Subcutaneous abdominal adipose tissue (tissue), 5 donors: ENCODE results near the gene SOX5.
"Not testable (repeated sequence)": the region's sequence is repeated elsewhere in the genome, so short reads cannot be mapped to it uniquely, and the experiment has no call there.

Source experiments
- H3K27ac ChIP-seq: one replicate; pipeline ENCODE4 v1.7.0; 2013; ENCODE audit warnings: low read depth, mild to moderate bottlenecking, inconsistent platforms, low read length, moderate library complexity
- H3K27me3 ChIP-seq, 5 donors: one replicate each; pipeline ENCODE4 v1.7.0; 2013; ENCODE audit warnings: low read length in 5 of 5, inconsistent platforms in 1 of 5; ENCODE audit not compliant: control insufficient read depth in 5 of 5, insufficient read depth in 4 of 5
- H3K36me3 ChIP-seq, 5 donors: one replicate each; pipeline ENCODE4 v1.7.0; 2013; ENCODE audit warnings: low read length in 5 of 5; ENCODE audit not compliant: control insufficient read depth in 5 of 5, insufficient read depth in 5 of 5
- H3K4me1 ChIP-seq, 5 donors: one replicate each; pipeline ENCODE4 v1.7.0; 2013; ENCODE audit warnings: low read length in 5 of 5, mild to moderate bottlenecking in 3 of 5, moderate library complexity in 1 of 5; ENCODE audit not compliant: control insufficient read depth in 5 of 5, insufficient read depth in 5 of 5
- H3K4me3 ChIP-seq, 5 donors: one replicate each; pipeline ENCODE4 v1.7.0; 2013; ENCODE audit warnings: low read length in 5 of 5, low read depth in 1 of 5
- H3K9ac ChIP-seq, 5 donors: one replicate each; pipeline ENCODE4 v1.7.0; 2013; ENCODE audit warnings: low read length in 5 of 5, mild to moderate bottlenecking in 4 of 5, moderate library complexity in 3 of 5
- H3K9me3 ChIP-seq, 5 donors: one replicate each; pipeline ENCODE4 v1.7.0; 2013; ENCODE audit warnings: low read length in 5 of 5; ENCODE audit not compliant: control insufficient read depth in 5 of 5
- donor health status: healthy.
- donor health status: healthy.
- donor health status: healthy.
- donor health status: healthy.
- donor health status: healthy.

Gene SOX5

GRCh38 chr12:23824358-23824757, 125.1 kb downstream of the SOX5 start:
- no peaks in the 10 kb centered on the region for H3K27me3 ChIP-seq
- H3K4me3 ChIP-seq = no peak overlapping the region
- H3K4me1 ChIP-seq = no peaks in the 10 kb centered on the region
- no peak overlapping the region for H3K9ac ChIP-seq
- no peak overlapping the region for H3K27ac ChIP-seq
- peaks cover 0 to 3% (median 0%) of the 10 kb centered on the region in 5 donors for H3K36me3 ChIP-seq
- no peaks in the 10 kb centered on the region for H3K9me3 ChIP-seq

GRCh38 chr12:23822883-23823282, 126.6 kb downstream of the SOX5 start:
- not testable (repeated sequence) for H3K9me3 ChIP-seq, H3K4me1 ChIP-seq, H3K27ac ChIP-seq

GRCh38 chr12:23817345-23817744, 132.1 kb downstream of the SOX5 start:
- H3K4me3 ChIP-seq = no peak overlapping the region
- H3K36me3 ChIP-seq = no peaks in the 10 kb centered on the region
- H3K4me1 ChIP-seq = no peaks in the 10 kb centered on the region
- H3K27me3 ChIP-seq = no peaks in the 10 kb centered on the region
- no peak overlapping the region for H3K27ac ChIP-seq
- no peaks in the 10 kb centered on the region for H3K9me3 ChIP-seq
- H3K9ac ChIP-seq = no peak overlapping the region

More at GRCh38 chr12:23822883-23823282, 126.6 kb downstream of the SOX5 start:
- H3K4me3 ChIP-seq, H3K36me3 ChIP-seq, H3K27me3 ChIP-seq, H3K9ac ChIP-seq: not testable (repeated sequence)

GRCh38 chr12:23816394-23816851, 133.0 kb downstream of the SOX5 start:
- no peak overlapping the region for H3K9ac ChIP-seq
- no peaks in the 10 kb centered on the region for H3K4me1 ChIP-seq
- H3K4me3 ChIP-seq = no peak overlapping the region
- H3K36me3 ChIP-seq = no peaks in the 10 kb centered on the region
- H3K27me3 ChIP-seq = no peaks in the 10 kb centered on the region
- H3K27ac ChIP-seq = no peak overlapping the region
- H3K9me3 ChIP-seq = no peaks in the 10 kb centered on the region

GRCh38 chr12:23815810-23816209, 133.7 kb downstream of the SOX5 start:
- H3K36me3 ChIP-seq = no peaks in the 10 kb centered on the region
- H3K27ac ChIP-seq = no peak overlapping the region
- H3K9me3 ChIP-seq = no peaks in the 10 kb centered on the region
- no peak overlapping the region for H3K4me3 ChIP-seq
- H3K4me1 ChIP-seq = no peaks in the 10 kb centered on the region
- H3K27me3 ChIP-seq = no peaks in the 10 kb centered on the region
- no peak overlapping the region for H3K9ac ChIP-seq

GRCh38 chr12:23813206-23813605, 136.3 kb downstream of the SOX5 start:
- Histone ChIP-seq H3K9ac (no peak overlapping the region), H3K27me3 (no peaks in the 10 kb centered on the region), H3K27ac (no peak overlapping the region), H3K36me3 (no peaks in the 10 kb centered on the region), H3K4me3 (no peak overlapping the region), H3K9me3 (no peaks in the 10 kb centered on the region), H3K4me1 (no peaks in the 10 kb centered on the region)

GRCh38 chr12:23810329-23810902, 139.1 kb downstream of the SOX5 start:
- Histone ChIP-seq H3K4me1 (no peaks in the 10 kb centered on the region), H3K27me3 (no peaks in the 10 kb centered on the region), H3K9ac (no peak overlapping the region)

GRCh38 chr12:23803540-23803939, 145.9 kb downstream of the SOX5 start:
- no peaks in the 10 kb centered on the region for H3K9me3 ChIP-seq
- H3K27ac ChIP-seq = no peak overlapping the region
- H3K9ac ChIP-seq = no peak overlapping the region
- no peaks in the 10 kb centered on the region for H3K36me3 ChIP-seq
- H3K27me3 ChIP-seq = no peaks in the 10 kb centered on the region
- no peaks in the 10 kb centered on the region for H3K4me1 ChIP-seq
- H3K4me3 ChIP-seq = no peak overlapping the region

More at GRCh38 chr12:23810329-23810902, 139.1 kb downstream of the SOX5 start:
- H3K36me3 ChIP-seq = no peaks in the 10 kb centered on the region
- no peaks in the 10 kb centered on the region for H3K9me3 ChIP-seq
- no peak overlapping the region for H3K4me3 ChIP-seq
- no peak overlapping the region for H3K27ac ChIP-seq

- H3K27ac ChIP-seq = no peak overlapping the region
Measured at GRCh38 chr12:23795494-23795893, 154.0 kb downstream of the SOX5 start.

GRCh38 chr12:23781118-23781517, 168.4 kb downstream of the SOX5 start:
- no peaks in the 10 kb centered on the region for H3K36me3 ChIP-seq
- H3K9ac ChIP-seq = no peak overlapping the region
- no peak overlapping the region for H3K4me3 ChIP-seq
- H3K27ac ChIP-seq = no peak overlapping the region
- H3K27me3 ChIP-seq = no peaks in the 10 kb centered on the region
- peaks cover 0 to 7% (median 0%) of the 10 kb centered on the region in 5 donors for H3K4me1 ChIP-seq
- H3K9me3 ChIP-seq = no peaks in the 10 kb centered on the region

More at GRCh38 chr12:23795494-23795893, 154.0 kb downstream of the SOX5 start:
- Histone ChIP-seq H3K4me1 (peaks cover 0 to 5% (median 0%) of the 10 kb centered on the region in 5 donors), H3K4me3 (no peak overlapping the region), H3K9ac (no peak overlapping the region), H3K27me3 (no peaks in the 10 kb centered on the region), H3K36me3 (no peaks in the 10 kb centered on the region), H3K9me3 (no peaks in the 10 kb centered on the region)
